Smooth muscle cell of the umbilical artery (primary cell): Measurements from ENCODE around the gene PGF. TPM values are rescaled to one million over a fixed set of nuclear protein-coding genes. Genes with fewer than 3 reads are reported as not detected.

Experiments used
- total RNA-seq: library from RNA; depleted of rRNA; stranded (reverse); fragments of >200 nt; gene quantifications from 2 replicates; pipeline ENCODE4 v1.2.3, GENCODE V29; 2014

PGF gene
- total RNA-seq = 0.60 and 1.5 TPM in 2 replicates

DNA sequence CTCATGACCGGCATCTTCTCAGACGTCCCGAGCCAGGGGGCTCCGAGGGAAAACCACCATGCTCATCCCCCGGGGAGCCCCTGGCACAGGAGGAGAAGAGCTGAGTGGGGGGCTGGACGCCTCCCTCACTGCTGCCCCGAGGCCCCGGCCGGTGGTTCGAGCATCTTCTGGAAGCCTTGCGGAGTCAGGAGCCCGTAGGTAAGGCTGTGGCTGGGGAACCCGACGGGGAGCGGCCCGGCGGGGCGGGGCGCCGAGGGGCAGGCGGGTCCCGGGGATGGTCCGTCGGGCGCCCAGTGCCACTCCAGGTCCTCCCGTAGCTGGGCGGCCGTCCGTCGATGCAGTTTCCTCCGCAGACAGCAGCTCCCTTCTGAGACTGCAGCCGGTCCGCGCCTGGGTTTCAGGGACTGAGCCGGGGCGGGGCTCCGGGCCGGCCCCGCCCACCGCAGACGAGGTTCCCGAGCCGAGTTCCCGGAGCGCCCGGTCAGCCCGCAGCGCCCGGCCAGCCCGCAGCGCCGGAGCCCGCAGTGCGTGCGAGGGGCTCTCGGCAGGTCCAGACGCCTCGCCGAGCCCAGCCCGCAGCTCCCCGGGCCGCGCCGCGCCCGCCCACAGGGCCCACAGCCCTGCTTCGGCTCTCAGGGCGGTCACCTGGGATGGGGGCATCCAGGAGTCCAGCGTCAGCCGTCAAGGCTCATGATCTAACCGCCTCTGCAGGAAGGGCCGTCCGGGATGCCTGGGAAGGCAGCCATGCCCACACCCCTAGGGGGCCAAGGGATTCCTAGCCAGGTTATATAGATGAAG lies at the start of gene PGF:
PGF (minus strand) TSS at position 369 of the 798 bp plus-strand sequence; CDS start at position 14, 355 bp downstream.

DNA sequence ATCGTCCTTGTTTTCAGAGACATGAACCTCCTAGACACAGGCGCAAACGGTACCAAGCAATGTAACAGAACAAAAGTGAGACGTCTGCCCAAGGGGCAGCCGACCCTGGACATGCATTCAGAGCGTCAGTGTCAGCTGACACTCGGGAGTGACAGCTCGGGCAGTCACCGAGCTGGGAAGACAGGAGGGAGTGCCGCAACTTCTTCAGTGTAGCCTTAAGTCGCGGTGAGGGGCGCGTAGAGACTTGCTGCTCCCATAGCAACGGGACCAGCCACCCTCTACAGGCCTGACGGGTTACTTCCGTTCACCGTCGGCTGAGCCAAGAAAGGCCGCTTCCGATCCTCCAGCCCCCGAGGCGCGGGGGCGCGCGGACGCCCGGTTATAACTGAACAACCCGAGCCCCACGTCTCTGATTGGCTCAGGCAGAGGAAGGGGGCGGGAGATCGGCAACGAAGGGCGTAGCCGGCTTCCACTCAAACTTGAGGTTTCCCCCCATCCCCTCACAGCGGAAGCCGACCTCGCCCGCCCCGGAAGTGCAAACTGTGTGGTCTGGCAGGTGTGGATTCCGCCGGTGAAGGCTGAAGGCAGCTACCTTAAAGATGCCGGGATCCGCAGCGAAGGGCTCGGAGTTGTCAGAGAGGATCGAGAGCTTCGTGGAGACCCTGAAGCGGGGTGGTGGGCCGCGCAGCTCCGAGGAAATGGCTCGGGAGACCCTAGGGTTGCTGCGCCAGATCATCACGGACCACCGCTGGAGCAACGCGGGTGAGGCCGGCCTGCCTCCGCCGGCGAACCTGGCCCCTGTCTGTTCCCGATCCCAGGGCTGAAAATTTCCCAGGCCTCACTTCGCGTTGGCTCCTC lies 47.2 kb upstream of the PGF start, which contains the start of gene EIF2B2:
EIF2B2 (plus strand) TSS at position 530 of the 858 bp plus-strand sequence; CDS start at position 600, 70 bp downstream.

DNA sequence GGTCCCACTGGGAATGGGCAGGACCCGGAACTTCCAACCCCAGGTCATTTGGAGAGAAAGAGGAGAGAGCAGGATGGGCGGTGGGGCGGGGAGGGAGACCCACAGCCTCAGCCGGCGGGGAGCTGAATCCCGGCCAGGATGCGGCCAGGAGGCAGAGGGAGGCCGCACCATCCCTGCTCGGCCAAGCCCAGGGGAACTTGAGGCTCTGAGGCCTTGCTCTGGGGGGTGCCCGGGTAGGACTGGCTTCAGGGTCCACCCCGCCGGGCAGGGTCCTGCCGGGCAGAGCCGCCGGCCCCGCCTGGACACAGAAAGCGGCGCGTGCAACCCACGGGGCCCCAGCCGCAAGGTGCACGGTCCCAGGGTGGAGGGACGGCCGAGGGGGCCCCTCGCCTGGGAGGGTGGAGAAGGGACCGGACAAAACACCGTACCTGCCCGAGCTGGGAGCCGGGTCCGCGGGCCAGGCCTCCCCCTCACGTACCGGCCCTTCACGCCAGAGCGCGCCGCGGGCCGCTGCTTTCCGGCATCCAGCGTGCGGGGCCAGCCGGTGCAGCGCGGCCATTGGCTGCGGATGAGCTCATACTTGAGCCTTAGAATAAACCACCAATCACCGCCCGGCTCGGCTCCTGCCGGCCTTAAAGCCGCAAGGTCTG lies 32.5 kb downstream of the PGF start, which contains the start of gene RPS6KL1:
RPS6KL1 (minus strand) TSS at position 509 of the 650 bp plus-strand sequence. CDS start 1,719 bp downstream, outside the sequence.

Other genes starting within 250 kb of the PGF start
- 30.6 and 41.5 TPM in 2 replicates for gene AREL1, start 242.5 kb downstream of the PGF start, total RNA-seq
- gene FCF1, start 242.5 kb downstream of the PGF start, total RNA-seq = 46.3 and 77.0 TPM in 2 replicates
- 38.0 and 56.0 TPM in 2 replicates for gene YLPM1, start 192.3 kb downstream of the PGF start, total RNA-seq
- not detected in 2 replicates for gene PROX2, start 79.5 kb downstream of the PGF start, total RNA-seq
- 59.7 and 95.5 TPM in 2 replicates for gene DLST, start 73.7 kb downstream of the PGF start, total RNA-seq
- 0.59 and 1.3 TPM in 2 replicates for gene RPS6KL1, start 32.3 kb downstream of the PGF start, total RNA-seq
- gene EIF2B2, start 47.3 kb upstream of the PGF start, total RNA-seq = 31.8 and 50.7 TPM in 2 replicates
- gene MLH3, start 95.9 kb upstream of the PGF start, total RNA-seq = 20.0 and 25.8 TPM in 2 replicates
- gene ACYP1, start 108.4 kb upstream of the PGF start, total RNA-seq = 7.4 and 11.4 TPM in 2 replicates
- 0.60 and 0.89 TPM in 2 replicates for gene ZC2HC1C, start 114.0 kb upstream of the PGF start, total RNA-seq
- 58.5 and 73.6 TPM in 2 replicates for gene NEK9, start 171.5 kb upstream of the PGF start, total RNA-seq
- gene TMED10, start 221.0 kb upstream of the PGF start, total RNA-seq = 469 and 535 TPM in 2 replicates